Right lobe of liver (tissue), 6 donors: ENCODE data around the gene IYD. TPM values are rescaled to one million over a fixed set of nuclear protein-coding genes. Genes with fewer than 3 reads are reported as not detected.
A peak's percentile ranks its signal among the peaks of the same experiment; 100 is the strongest.

Experiments
- ATAC-seq, 4 donors: fragments of 200-7000 bp; cut with Tn5 transposase; one replicate each; pipeline ENCODE4 v1.9.1; 2020; ENCODE audit warnings: mild to moderate bottlenecking in 4 of 4, moderate library complexity in 4 of 4
- DNase-seq, 3 donors: peaks; one replicate each; pipeline ENCODE4 v3.0.0-alpha.2; 2020
- H3K27ac ChIP-seq, 3 donors: fragments of 200-600 bp; one replicate each; pipeline ENCODE4 v1.8.0; 2022
- H3K27me3 ChIP-seq, 2 donors: fragments of 200-600 bp; one replicate each; pipeline ENCODE4 v1.8.0; 2022
- H3K36me3 ChIP-seq, 4 donors: fragments of 200-600 bp; sonication (generic) in 1 of 4; one replicate each; pipeline versions ENCODE4 v1.5.1 to v1.8.0; 2017 to 2022; ENCODE audit warnings: control low read depth in 1 of 4
- H3K4me1 ChIP-seq, 4 donors: fragments of 200-600 bp; sonication (generic) in 1 of 4; one replicate each; pipeline versions ENCODE4 v1.5.1 to v1.8.0; 2017 to 2022; ENCODE audit warnings: control low read depth in 1 of 4
- H3K4me3 ChIP-seq, 3 donors: fragments of 200-600 bp; one replicate each; pipeline ENCODE4 v1.8.0; 2022
- H3K9me3 ChIP-seq, 4 donors: fragments of 200-600 bp; sonication (generic) in 1 of 4; one replicate each; pipeline versions ENCODE4 v1.5.1 to v1.8.0; 2017 to 2022; ENCODE audit warnings: control low read depth in 1 of 4
- CTCF ChIP-seq, 4 donors: fragments of 200-600 bp in 3 of 4; fragments of 450-650 bp in 1 of 4; IDR thresholded peaks; one replicate each; pipeline versions ENCODE4 v1.5.1 to v1.8.0; 2016 to 2022; ENCODE audit warnings: antibody characterized with exemption in 4 of 4, mild to moderate bottlenecking in 2 of 4
- POLR2A ChIP-seq: fragments of 450-650 bp; IDR thresholded peaks from one replicate; pipeline ENCODE4 v1.6.1; 2017; ENCODE audit warnings: antibody characterized with exemption, mild to moderate bottlenecking
- WGBS: methylation state at CpG from one replicate; pipeline ENCODE4 v1.1.6; 2018; ENCODE audit warnings: low coverage, low lambda C conversion rate; ENCODE audit not compliant: insufficient coverage; ENCODE audit errors: missing lambda C conversion rate; 5-methylcytosine and 5-hydroxymethylcytosine counted together
- intact Hi-C, 2 donors: fragments of 100-400 bp; cut with DNase I; formaldehyde crosslinking; loops; one replicate each; pipeline versions ENCODE4 v1.11.2 to v1.14.1; 2022
- total RNA-seq, 6 experiments: library from RNA; depleted of rRNA in 2 of 6; stranded (reverse); fragments of >200 nt in 2 of 6; fragmentation: NEBNext Ultra II Directional in 3 of 6; extraction: Animal tissue kit (Norgen Biotek cat#: 25700) in 3 of 6; gene quantifications; one replicate each; pipeline versions ENCODE4 v1.1.0 to v1.2.4, GENCODE V29; 2016 to 2023
- donor health status: DM: no; HTN: yes; CAD: no.
- donor health status: DM: no; HTN: no; CAD: no.
- donor health status: DM: no; HTN: no; CAD: no.
- donor health status: DM: no; HTN: yes; CAD: no.
- donor health status: DM: no; HTN: yes; CAD: no.

IYD gene
- total RNA-seq, 6 experiments from 2014 or later: 5.8 to 21.6 (median 16.1) TPM

- no peak for TF ChIP-seq POLR2A
- no peak for TF ChIP-seq CTCF (IDR thresholded peaks at IDR 0.05)
- DNase-seq (no peak), ATAC-seq (no peak)
- 95% methylated on average over 2 of the region's 2 CpGs for WGBS
- H3K4me3 ChIP-seq: no peak overlapping the region
- intact Hi-C loops: no loop called here
- H3K27me3 ChIP-seq: no peaks in the 10 kb centered on the region
- H3K4me1 ChIP-seq: peaks cover 0 to 6% (median 0%) of the 10 kb centered on the region in 4 donors
- H3K27ac ChIP-seq: no peak overlapping the region
- no peaks in the 10 kb centered on the region for H3K9me3 ChIP-seq
- no peaks in the 10 kb centered on the region for H3K36me3 ChIP-seq
These were observed 5.1 kb upstream of the IYD start for GRCh38 chr6:150363733-150364132.

- Histone ChIP-seq H3K36me3 (no peaks in the 10 kb centered on the region), H3K27ac (no peak overlapping the region), H3K27me3 (no peaks in the 10 kb centered on the region), H3K4me3 (no peak overlapping the region), H3K4me1 (peaks cover 0 to 17% (median 5%) of the 10 kb centered on the region in 4 donors), H3K9me3 (no peaks in the 10 kb centered on the region)
- intact Hi-C loops: no loop called here
- TF ChIP-seq CTCF (IDR thresholded peaks at IDR 0.05): no peak
- ATAC-seq: no peak
- no peak for DNase-seq
- 87% methylated on average over 4 of the region's 7 CpGs for WGBS
These were observed 2.6 kb upstream of the IYD start for GRCh38 chr6:150366118-150366778.

- no peaks in the 10 kb centered on the region for H3K9me3 ChIP-seq
- no peaks in the 10 kb centered on the region for H3K27me3 ChIP-seq
- WGBS: 33% methylated on average over 2 of the region's 2 CpGs
- peaks cover 0 to 24% (median 8%) of the 10 kb centered on the region in 4 donors for H3K4me1 ChIP-seq
- peak; percentile 61 to 81 (median 73) for ATAC-seq
- H3K4me3 ChIP-seq: peak overlapping the region in 2 of 3 donors; percentile 21 to 37
- intact Hi-C loops: no loop called here
- TF ChIP-seq CTCF (IDR thresholded peaks at IDR 0.05) (no peak), POLR2A (no peak)
- no peaks in the 10 kb centered on the region for H3K36me3 ChIP-seq
- H3K27ac ChIP-seq: peak overlapping the region in 2 of 3 donors; percentile 59 to 88
- peak; percentile 27 to 79 (median 58) for DNase-seq
These were observed 596 bp downstream of the IYD start for GRCh38 chr6:150369408-150369807.

GRCh38 chr6:150370112-150370511 lies 1.3 kb downstream of the IYD start:
- Histone ChIP-seq H3K9me3 (no peaks in the 10 kb centered on the region), H3K4me3 (peak overlapping the region in 1 of 3 donors; percentile 37), H3K4me1 (peaks cover 0 to 24% (median 8%) of the 10 kb centered on the region in 4 donors), H3K36me3 (no peaks in the 10 kb centered on the region), H3K27me3 (no peaks in the 10 kb centered on the region), H3K27ac (no peak overlapping the region)
- ATAC-seq (no peak), DNase-seq (no peak)
- intact Hi-C loops: no loop called here
- TF ChIP-seq POLR2A (no peak), CTCF (IDR thresholded peaks at IDR 0.05) (no peak)
- 56% methylated on average over 11 of the region's 12 CpGs for WGBS
